Glutamatergic neuron (in vitro differentiated cells): ENCODE measurements around the gene MROH7. TPM values are rescaled to one million over a fixed set of nuclear protein-coding genes. Genes with fewer than 3 reads are reported as not detected.
"Not testable (repeated sequence)": the region's sequence is repeated elsewhere in the genome, so short reads cannot be mapped to it uniquely, and the experiment has no call there.

Experiments used
- DNase-seq: peaks from one replicate; pipeline ENCODE4 v3.0.0; 2022
- H3K27ac Mint-ChIP-seq: one replicate; pipeline ENCODE4 v1.8.0; 2020; ENCODE audit warnings: mild to moderate bottlenecking, mixed read lengths, inconsistent platforms; ENCODE audit not compliant: unreplicated experiment
- H3K27me3 Mint-ChIP-seq: one replicate; pipeline ENCODE4 v1.8.0; 2020; ENCODE audit warnings: mild to moderate bottlenecking, moderate library complexity, mixed read lengths, inconsistent platforms; ENCODE audit not compliant: unreplicated experiment
- H3K36me3 Mint-ChIP-seq: one replicate; pipeline ENCODE4 v1.8.0; 2020; ENCODE audit warnings: mild to moderate bottlenecking, mixed read lengths, inconsistent platforms; ENCODE audit not compliant: unreplicated experiment
- H3K4me1 Mint-ChIP-seq: one replicate; pipeline ENCODE4 v1.8.0; 2020; ENCODE audit warnings: mild to moderate bottlenecking, low read depth, mixed read lengths, inconsistent platforms; ENCODE audit not compliant: unreplicated experiment
- H3K4me3 Mint-ChIP-seq: one replicate; pipeline ENCODE4 v1.8.0; 2020; ENCODE audit warnings: mild to moderate bottlenecking, mixed read lengths, inconsistent platforms; ENCODE audit not compliant: unreplicated experiment
- H3K9me3 Mint-ChIP-seq: one replicate; pipeline ENCODE4 v1.8.0; 2020; ENCODE audit warnings: mild to moderate bottlenecking, moderate library complexity, mixed read lengths, inconsistent platforms; ENCODE audit not compliant: unreplicated experiment
- CTCF ChIP-seq: fragments of 200-600 bp; sonication (generic); IDR thresholded peaks from one replicate; pipeline ENCODE4 v1.5.0; 2021; ENCODE audit not compliant: partially characterized antibody, unreplicated experiment
- total RNA-seq: library from RNA; stranded (reverse); fragmentation: NEBNext Ultra II Directional; extraction: Animal tissue kit (Norgen Biotek cat#: 25700); gene quantifications from one replicate; pipeline ENCODE4 v1.2.1, GENCODE V29; 2021; ENCODE audit not compliant: unreplicated experiment

Gene MROH7
- total RNA-seq, 1 donor from 2014 or later: not detected

DNA sequence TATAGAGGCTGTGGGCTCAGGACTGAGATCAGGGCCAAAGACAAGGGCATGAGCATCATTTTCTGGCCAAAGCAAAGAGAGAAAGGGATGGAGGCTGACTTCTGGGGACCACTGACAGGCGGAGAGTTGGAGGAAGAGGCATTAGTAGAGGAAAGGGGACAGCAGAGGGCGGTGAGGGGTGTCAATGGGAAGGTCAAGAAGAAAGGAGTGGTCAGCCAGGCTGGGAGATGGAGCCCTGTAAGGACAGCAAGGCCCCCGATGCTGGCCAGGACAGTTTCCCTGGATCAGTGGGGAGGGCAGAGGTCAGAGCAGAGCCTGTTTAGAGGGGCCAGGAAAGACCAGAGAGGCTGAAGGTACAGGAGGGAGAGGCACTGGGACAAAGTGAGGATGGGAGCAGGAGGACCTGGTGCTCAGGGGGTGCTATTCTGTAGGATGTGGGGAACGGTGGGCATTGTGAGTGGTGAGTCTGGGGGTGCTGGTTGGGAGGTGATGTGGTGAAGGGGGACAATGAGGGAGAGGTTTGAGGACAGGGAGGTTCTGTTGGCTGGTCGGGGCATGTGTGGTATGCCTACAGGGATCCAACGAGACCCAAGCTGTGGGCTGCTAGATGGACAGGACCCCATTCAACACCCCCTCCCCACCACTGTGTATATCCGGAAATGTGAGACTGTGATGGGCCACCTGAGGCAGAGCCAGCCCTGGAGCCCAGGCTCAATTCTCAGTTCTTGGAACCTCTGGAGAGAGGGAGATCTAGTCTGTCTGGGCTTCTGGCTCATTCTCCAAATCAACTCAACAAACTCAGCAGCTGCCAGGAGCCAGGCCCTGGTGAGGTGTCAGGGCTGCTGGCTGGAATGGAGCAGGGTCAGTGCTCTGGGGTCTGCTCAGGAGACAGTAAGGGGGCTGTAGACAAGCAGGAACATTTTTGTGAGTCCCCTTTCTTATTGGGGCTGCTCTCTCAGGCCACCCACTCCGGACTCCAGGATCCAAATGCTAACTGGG is 16.8 kb upstream of the MROH7 start:
- H3K27ac Mint-ChIP-seq: no peak overlapping the region

GRCh38 chr1:54627196-54627595 is 14.4 kb upstream of the MROH7 start:
- no peaks in the 10 kb centered on the region for H3K4me1 Mint-ChIP-seq

More for the DNA sequence above, 16.8 kb upstream of the MROH7 start:
- Mint-ChIP-seq H3K36me3 (no peaks in the 10 kb centered on the region), H3K4me1 (peaks cover 4% of the 10 kb centered on the region), H3K4me3 (no peak overlapping the region), H3K27me3 (peaks cover 1% of the 10 kb centered on the region), H3K9me3 (peaks cover 3% of the 10 kb centered on the region)
- DNase-seq: no peak
- no peak for TF ChIP-seq CTCF

DNA sequence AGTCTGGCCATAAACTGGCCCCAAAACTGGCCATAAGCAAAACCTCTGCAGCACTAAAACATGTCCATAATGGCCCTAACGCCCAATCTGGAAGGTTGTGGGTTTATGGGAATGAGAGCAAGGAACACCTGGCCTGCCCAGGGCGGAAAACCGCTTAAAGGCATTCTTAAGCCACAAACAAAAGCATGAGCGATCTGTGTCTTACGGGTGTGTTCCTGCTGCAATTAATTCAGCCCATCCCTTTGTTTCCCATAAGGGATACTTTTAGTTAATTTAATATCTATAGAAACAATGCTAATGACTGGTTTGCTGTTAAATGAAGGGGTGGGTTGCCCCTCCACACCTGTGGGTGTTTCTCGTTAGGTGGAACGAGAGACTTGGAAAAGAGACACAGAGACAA is 5.8 kb upstream of the MROH7 start:
- not testable (repeated sequence) for DNase-seq, H3K36me3 Mint-ChIP-seq, H3K9me3 Mint-ChIP-seq, H3K27me3 Mint-ChIP-seq, H3K4me1 Mint-ChIP-seq, H3K27ac Mint-ChIP-seq, H3K4me3 Mint-ChIP-seq

More at GRCh38 chr1:54627196-54627595, 14.4 kb upstream of the MROH7 start:
- no peak overlapping the region for H3K27ac Mint-ChIP-seq
- DNase-seq: no peak
- peaks cover 7% of the 10 kb centered on the region for H3K36me3 Mint-ChIP-seq
- H3K9me3 Mint-ChIP-seq: peaks cover 1% of the 10 kb centered on the region
- H3K27me3 Mint-ChIP-seq: peaks cover 1% of the 10 kb centered on the region
- H3K4me3 Mint-ChIP-seq: no peak overlapping the region
- TF ChIP-seq CTCF: no peak

DNA sequence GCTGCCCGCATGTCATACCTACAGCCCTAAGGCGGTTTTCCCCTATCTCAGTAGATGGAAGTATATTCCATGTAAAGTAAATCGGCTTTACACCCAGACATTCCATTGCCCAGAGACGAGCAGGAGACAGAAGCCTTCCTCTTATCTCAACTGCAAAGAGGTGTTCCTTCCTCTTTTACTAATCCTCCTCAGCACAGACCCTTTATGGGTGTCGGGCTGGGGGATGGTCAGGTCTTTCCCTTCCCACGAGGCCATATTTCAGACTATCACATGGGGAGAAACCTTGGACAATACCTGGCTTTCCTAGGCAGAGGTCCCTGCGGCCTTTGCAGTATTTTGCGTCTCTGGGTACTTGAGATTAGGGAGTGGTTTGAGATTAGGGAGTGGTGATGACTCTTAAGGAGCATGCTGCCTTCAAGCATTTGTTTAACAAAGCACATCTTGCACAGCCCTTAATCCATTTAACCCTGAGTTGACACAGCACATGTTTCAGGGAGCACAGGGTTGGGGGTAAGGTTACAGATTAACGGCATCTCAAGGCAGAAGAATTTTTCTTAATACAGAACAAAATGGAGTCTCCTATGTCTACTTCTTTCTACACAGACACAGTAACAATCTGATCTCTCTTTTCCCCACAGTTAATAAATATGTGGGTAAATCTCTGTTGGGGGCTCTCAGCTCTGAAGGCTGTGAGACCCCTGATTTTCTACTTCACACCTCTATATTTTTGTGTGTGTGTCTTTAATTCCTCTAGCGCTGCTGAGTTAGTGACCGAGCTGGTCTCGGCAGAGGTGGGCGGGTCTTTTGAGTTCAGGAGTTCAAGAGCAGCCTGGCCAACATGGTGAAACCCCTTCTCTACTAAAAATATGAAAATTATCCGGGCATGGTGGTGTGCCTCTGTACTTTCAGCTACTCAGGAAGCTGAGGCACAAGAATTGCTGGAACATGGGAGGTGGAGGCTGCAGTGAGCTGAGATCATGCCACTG is 4.8 kb upstream of the MROH7 start:
- not testable (repeated sequence) for H3K4me3 Mint-ChIP-seq, H3K27me3 Mint-ChIP-seq, H3K27ac Mint-ChIP-seq, H3K9me3 Mint-ChIP-seq, DNase-seq, H3K4me1 Mint-ChIP-seq, H3K36me3 Mint-ChIP-seq

- Mint-ChIP-seq H3K27ac (no peak overlapping the region), H3K27me3 (no peaks in the 10 kb centered on the region), H3K4me1 (no peaks in the 10 kb centered on the region), H3K36me3 (peaks cover 7% of the 10 kb centered on the region), H3K4me3 (no peak overlapping the region), H3K9me3 (no peaks in the 10 kb centered on the region)
- no peak for DNase-seq
- no peak for TF ChIP-seq CTCF
Measured at GRCh38 chr1:54640361-54640760, 1.2 kb upstream of the MROH7 start.
